ENCODE data around the gene ESPNL.

GRCh38 chr2:238161291-238162051 is 61.3 kb downstream of the ESPNL start:
- TF ChIP-seq SIN3A (IDR thresholded peaks at IDR 0.05; ENCODE audit: borderline replicate concordance, insufficient read depth, low read depth, low read length) (no peak), CTCF (IDR thresholded peaks at IDR 0.05) (no peak), REST (IDR thresholded peaks at IDR 0.05; ENCODE audit: insufficient read depth in 1 of 2, low read depth in 2 of 2, low read length in 1 of 2) (no peak), POLR2AphosphoS5 (IDR thresholded peaks at IDR 0.05; ENCODE audit: low read depth, low read length) (no peak)

Measured in Panc1 (cell line).